Esophagus squamous epithelium (tissue), 4 donors: ENCODE measurements around the gene CD160.

Source experiments
- CTCF ChIP-seq, 6 experiments: fragments of 450-650 bp in 4 of 6; fragments of 200-600 bp in 2 of 6; sonication (generic) in 2 of 6; IDR thresholded peaks; one replicate each; pipeline ENCODE4 v1.5.1; 2016 to 2019; ENCODE audit warnings: antibody characterized with exemption in 6 of 6, mild to moderate bottlenecking in 4 of 6, moderate library complexity in 4 of 6
- POLR2A ChIP-seq, 4 donors: fragments of 450-650 bp; IDR thresholded peaks; one replicate each; pipeline ENCODE4 v1.6.1; 2017; ENCODE audit warnings: antibody characterized with exemption in 4 of 4, mild to moderate bottlenecking in 4 of 4, moderate library complexity in 3 of 4

- no peak for TF ChIP-seq CTCF (IDR thresholded peaks at IDR 0.05)
- no peak for TF ChIP-seq POLR2A (IDR thresholded peaks at IDR 0.05)
Measured at GRCh38 chr1:145777357-145778145, 58.3 kb downstream of the CD160 start.
